SK-MEL-5 (cell line): ENCODE measurements around the gene EHBP1. TPM values are rescaled to one million over a fixed set of nuclear protein-coding genes. Genes with fewer than 3 reads are reported as not detected.

Experiments used
- DNase-seq: peaks from one replicate; pipeline ENCODE4 v3.0.0-alpha.2; 2016; ENCODE audit warnings: low read depth, low spot score
- in situ Hi-C: cut with HindIII; loops from 2 replicates; pipeline ENCODE4 v1.10.0; 2016; ENCODE audit warnings: low sequenced_read_pairs, high pct_unique_total_duplicates, low pct_unique_long_range_greater_than_20kb
- total RNA-seq: library from RNA; depleted of rRNA; stranded (reverse); fragments of >200 nt; shearing (Covaris generic); gene quantifications from 2 replicates; pipeline ENCODE4 v1.2.3, GENCODE V29; 2014

Gene EHBP1
- total RNA-seq, 1 experiment from 2014 or later = 49.0 TPM

DNA sequence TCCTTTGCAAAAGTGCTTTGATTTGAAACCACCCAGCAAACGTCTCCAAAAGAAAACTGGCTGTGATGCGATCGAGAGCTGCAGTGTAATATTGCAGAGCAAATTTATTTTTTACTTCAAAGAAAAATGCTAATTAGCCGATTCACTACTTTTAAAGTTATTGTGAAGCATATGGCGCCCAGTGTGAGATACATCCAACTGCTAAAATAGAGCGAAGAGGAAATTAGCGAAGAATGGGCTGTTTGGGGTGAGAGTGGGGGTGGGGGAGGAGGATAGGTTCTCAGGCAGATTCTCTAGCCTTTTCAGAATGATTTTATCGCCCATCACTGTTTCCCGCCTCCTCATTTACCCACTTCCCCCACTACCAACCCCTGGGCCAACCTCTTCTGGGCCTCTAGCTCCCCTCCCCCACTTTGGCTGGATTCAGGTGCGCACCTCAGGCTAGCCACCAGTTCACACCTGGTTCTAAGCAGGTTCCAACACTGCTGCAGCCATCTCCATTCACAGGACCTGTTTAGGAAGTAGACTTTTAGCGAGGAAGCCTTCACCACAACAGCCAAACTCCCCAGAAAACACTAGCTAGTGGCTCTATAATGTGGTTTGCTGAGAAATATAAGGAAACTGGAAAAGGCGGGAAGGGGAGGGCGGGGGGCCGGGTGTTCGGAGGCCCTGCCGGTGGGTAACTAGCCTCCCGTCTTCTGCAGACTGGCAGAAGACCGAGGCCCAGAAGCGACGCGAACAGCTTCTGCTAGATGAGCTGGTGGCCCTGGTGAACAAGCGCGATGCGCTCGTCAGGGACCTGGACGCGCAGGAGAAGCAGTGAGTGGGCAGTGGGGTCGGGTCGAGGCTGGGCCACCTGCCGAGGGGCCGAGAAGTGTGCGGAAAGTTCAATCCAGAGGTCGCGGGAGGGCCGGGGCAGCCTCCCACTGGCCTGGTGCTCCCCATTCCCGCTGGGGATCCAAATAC, 339.1 kb downstream of the EHBP1 start:
- in situ Hi-C loops = no loop called here
- no peak for DNase-seq

DNA sequence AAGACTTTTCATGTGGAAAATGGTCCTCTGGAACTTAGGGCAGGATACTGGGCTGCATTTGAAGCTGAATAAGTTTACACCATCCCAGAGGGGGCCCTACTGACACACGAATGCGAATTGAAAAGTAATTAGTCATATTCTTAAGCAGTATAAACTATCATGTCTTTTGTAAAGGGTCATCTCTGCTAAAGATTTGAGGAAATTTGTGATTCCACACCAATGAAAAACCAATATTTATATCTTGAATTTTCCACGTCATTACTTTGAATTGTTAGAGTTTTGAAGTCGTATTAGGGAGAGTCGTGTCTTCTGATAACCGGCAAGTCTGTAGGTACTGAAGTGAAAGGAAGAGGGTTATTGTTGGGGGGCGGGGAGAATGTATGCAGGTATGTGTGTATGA, 341.0 kb downstream of the EHBP1 start:
- in situ Hi-C loops = no loop called here
- no peak for DNase-seq

DNA sequence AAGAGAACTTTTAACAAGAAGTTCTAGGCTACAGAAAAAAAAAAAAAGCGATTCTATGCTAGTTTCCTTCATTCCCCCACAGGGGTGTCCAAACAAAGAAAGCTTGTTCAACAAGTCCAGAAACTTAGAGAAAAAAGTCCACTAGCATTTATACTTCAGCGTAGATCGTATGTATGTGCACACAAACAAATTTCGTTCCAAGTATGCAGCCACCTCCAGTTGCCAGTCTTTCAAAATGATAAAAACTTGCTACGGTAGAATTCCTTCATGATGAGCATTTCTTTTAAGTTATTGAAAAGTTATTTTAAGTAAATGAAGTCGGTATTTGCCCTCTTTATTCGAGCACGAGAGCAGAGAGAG, 341.4 kb downstream of the EHBP1 start:
- in situ Hi-C loops = no loop called here

DNA sequence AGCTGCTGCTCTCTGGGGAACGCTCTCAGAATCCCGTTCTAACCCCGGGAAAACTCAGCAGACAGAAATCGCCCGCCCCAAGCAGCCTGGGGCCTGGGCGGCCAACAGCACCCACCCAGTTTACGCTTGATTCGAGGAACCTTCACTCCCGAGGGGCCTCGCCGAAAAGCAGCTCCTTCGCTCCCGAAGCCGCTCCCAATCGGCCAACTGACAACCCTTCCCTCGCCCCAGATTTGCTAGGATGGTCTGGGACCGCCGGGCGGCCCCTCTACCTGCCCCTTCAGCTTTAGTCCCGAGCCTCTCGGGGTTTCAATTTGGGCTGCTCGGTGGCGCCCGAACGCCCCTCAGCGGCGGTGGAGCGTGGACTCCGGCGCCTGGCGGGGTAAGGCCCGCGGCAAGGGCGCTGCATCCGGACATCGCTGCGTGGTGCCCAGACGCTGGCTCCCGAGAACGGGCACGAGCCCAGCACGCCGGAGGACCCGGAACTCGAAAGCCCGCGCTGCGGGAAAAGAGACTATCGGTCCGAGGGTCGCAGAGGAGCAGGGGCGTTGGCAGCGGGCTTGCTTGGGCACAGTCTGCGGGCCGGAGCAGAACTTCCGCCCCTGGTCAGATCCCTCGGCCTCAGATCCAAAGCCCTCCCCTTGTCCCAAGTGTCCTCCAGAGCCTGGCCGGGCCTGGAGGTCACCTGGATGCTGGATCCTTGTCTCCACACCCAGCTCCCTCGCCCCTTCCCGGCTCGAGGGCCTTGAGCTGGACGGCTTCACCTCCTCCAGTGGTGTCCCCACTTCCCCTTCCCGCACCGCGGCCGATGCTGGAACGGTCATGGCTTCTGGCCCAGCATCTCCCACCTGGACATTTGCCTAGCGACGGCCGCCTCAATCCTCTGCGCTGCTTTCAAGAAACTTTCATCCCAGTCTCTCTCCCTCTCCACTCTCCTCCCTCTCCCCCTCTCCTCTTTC, 342.1 kb downstream of the EHBP1 start:
- no peak for DNase-seq
- in situ Hi-C loops = no loop called here

More for the DNA sequence above, 341.4 kb downstream of the EHBP1 start:
- DNase-seq = no peak

DNA sequence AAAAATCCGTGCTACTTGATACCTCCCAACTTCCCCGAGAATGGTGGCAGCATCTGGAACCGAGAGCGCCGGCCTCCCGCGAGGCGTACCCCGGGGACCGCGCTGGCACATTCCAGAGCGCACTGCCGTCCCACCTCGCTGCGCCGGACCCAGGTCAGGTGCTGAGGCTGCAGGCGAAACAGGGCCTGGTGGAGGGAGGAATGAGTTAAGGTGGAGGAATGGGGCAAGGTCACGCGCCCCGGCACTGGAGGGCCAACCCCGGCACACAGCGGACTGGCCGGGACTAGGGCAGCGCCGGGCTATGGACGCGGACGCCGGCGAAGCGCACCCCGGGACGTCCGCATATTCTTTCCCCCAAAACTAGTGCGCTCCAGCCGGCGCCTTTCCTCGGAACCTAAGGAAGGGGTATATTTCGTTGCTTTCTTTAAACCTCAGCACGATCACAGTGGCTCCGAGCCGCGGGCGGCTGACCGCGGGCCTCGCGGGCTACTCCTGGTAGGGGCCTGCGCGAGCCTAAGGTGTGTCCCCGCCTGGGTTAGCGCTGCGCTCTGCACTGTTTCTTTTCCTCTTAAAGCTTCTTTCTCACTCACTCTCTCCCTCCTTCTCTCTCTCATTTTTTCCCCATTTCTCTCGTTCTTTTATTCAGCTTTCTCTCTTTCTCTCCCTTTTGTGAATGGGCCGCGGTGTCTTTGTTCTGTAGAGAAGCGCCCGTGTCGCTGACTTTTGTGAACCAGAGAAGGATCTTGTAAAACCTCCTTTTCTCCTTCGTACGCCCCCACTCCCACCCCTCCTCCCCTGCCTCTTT, 343.1 kb downstream of the EHBP1 start:
- DNase-seq = no peak
- in situ Hi-C loops = no loop called here

DNA sequence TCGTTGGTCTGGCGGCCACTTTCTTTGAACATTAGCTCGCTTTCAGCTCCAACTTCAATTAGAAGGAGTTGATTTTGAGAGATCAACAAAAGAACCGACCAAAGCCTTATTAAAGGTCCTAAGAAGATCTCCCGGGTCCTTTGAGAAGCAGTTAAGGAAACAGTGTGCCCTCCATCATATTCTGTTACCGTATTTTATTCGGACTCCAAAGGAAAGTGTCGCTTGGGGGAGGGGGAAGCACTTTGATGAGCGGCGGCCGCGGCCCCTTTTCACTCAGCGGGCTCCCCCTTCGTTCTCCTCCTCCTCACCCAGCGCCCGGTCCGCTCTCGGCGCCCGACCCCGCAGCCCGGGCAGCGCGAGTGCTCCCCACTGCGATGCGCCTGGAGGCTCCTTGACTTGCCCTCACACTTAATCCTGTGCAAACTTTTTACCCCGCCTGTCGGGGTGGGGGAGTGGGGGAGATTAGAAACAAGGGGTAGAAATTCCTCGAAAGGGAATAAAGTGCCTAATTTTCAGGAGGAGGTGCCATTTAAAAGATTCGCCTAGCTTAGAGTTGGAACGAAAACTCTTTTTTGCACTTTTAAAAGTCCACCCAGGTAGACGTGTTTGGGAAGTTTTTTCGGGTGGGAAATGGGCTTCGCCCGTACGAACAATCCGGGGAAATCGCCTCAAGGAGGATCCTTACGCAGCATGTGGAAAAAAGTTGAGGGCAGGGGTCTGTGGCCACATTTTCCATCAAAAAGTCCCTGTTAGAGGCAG, 343.9 kb downstream of the EHBP1 start:
- DNase-seq = no peak
- in situ Hi-C loops = no loop called here

DNA sequence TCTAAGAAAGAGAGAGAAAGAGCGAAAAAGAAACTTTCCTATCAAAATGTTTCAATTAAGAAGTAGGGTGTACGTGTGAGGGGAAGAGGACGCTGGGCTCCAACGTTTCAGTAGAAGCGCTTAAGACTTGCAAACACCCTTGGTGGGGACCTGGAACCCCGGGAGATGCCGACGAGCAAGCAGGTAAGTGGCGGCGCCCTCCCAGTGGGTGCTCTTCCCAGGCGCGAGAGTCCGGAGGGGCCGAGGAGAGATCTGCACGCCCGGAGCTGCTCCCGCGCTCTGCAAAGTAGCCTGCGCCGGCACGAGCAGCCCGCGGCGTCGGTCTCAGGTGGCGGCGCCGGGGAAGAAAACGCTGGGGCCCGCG, 344.4 kb downstream of the EHBP1 start:
- in situ Hi-C loops = no loop called here
- no peak for DNase-seq

DNA sequence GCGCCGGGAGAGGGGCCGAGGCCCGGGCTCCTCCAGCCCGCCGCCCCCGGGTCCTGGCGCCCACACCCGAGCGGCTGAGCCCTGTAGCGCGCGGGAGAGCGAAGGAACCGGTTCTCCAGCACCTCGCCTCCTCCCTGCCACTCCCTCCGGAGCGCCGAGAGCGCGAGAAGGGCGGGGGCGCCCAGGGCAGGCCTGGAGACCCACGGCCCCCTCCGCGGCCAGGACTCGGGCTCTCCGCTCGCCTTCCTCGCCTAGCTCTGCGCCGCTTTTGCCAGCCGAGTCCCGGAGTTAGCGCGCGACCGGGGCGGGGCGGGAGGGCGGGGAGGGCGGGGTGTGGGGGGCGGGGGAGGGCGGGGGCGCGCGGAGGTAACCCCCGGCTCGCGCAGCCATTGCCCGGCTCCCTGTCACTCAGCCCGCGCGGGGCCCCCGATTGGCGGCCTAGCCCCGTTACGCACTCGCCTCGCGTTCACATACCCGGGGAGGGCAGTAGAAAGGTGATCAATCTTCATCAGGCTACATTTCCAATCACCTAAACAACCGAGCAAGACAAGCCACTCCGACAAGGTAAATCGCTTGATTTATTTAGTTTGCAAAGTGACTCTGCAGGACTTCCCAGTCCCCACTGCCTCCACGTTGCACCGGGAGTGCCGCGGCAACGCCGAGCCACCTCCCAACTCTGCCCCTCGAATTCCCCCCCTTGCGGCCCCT, 345.0 kb downstream of the EHBP1 start, which contains the start of gene OTX1:
TSS of gene OTX1 (plus strand) at position 497 of the 708 bp plus-strand sequence. CDS start 2,161 bp downstream, outside the sequence.
- in situ Hi-C loops = no loop called here
- peak; percentile 84 for DNase-seq

DNA sequence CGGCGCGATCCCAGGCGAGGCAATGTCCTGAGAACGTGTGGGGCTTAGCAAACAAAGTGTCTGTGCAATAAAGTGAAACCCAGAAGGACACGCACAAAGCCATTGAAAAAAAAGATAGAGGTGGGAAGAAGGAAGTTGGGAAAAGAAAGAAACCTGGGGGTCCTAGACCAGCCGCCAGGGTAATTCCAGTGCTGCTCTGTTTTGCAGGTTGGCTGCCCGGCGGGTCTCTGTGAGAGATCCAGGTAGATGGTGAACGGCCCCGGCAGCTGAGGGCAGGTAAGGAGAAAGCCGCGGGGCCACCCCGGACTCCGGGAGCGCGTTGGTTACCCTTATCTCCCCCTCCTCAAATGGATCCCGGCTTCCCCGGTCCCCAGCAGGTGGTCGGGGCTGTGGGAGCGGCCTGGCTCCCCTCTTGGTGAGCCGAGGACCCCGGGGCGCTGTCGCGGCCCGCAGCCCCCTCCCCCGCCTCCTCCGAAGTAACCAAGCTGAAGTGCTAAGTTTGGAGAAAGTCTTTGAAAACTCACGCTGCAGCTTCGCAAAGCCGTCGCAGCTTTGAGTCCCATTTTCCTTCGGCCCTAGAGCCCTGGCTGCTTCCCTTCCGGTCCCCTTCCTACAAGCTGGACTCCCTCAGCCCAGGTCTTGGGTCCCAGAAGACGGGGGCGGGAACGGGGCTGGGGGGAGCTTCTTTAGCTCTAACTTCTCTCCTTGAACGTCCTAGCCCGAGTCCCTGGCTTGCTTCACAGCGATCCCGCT, 345.7 kb downstream of the EHBP1 start:
- in situ Hi-C loops = no loop called here
- no peak for DNase-seq

DNA sequence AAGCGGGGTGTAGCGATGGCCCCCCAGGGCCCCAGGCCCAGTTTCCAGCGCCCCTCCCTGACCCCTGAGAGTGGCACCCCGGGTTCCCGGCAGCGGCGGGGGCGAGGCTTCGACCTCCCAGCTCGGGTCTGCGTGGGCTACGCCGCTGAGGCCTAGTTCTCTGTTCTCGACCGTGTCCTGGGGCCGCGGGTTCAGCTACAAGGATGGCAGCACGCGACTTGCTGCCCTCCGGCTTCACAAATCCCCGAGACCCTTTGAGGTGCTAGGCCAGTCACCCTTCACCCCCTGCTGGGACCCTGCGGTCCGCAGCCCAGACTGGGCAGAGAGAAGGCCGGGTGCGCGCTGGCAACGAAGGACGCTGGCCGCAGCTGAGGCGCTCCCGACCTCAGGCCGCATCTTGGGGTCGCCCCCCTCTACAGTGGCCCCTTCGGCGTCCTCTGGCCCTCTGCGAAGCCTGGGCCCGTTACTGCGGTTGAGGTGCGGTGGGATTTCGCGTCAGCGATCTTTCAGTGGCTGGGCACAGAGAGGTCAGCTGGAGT, 346.4 kb downstream of the EHBP1 start:
- DNase-seq = no peak
- in situ Hi-C loops = no loop called here

DNA sequence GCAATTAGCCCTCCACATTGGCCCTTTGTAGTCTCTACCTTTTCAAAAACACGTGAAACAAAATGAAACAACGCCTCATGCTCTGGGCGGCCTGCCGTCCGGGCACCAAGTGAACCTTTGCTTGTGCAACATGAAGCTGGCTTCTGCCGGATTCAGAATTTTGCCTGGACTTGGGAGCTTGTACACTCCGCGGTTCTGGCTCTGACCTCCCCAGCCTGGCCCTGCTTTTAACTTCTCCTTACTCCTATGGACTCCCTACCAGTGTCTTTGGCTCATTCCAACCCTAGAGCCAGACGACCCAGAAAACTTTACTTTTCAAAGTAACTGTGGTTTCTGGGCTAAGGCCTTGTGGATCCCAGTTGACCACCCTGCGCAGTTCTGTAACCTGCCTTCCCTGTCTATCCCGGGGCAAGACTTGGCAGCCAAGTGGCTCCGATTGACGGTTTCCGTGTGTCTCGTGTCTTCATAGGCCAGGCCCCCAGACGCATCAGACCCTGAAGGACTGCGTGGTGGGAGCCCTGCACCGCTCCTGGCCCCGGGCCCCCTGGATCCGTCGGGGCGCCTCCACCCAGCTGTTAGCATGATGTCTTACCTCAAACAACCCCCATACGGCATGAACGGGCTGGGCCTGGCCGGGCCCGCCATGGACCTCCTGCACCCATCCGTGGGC, 347.0 kb downstream of the EHBP1 start:
- DNase-seq = no peak
- in situ Hi-C loops = no loop called here

DNA sequence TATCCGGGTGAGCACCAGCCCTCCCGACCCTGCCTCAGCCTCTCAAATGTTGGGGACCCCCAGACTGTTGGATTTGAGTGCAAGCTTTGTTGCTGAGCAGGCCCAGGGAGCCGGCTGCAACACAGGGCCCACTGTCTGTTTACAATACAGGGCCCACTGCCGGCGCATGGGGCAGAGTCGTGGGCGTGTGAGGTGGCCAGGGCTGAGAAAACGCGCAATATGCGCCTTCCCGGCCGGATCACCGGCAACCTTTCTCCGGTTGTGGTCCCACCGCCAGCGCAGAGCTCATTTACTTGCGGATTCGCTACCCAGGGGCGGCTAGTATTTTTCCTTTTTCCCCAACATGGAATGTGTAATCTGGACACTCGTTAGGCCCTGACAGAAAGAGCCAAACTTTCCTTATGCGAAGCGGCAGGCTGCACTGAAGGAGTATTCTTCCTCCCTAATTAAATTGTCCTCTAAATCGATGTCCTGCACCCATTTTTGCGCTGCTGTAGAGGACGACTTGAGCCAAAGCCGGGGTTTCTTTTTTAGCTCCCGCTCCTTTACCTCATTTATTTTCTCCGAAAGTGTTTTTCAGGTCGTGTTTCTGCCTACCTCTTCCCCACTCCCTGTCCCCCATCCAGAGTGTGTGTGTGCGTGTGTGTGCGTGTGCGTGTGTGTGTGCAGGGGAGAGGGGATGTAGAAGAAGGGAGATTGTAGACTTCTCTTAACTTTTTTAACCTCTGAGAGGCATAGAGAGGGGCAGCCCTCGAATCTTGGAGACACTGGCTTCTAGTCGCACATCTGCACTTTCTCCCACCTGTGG, 347.8 kb downstream of the EHBP1 start:
- DNase-seq = no peak
- in situ Hi-C loops = no loop called here

DNA sequence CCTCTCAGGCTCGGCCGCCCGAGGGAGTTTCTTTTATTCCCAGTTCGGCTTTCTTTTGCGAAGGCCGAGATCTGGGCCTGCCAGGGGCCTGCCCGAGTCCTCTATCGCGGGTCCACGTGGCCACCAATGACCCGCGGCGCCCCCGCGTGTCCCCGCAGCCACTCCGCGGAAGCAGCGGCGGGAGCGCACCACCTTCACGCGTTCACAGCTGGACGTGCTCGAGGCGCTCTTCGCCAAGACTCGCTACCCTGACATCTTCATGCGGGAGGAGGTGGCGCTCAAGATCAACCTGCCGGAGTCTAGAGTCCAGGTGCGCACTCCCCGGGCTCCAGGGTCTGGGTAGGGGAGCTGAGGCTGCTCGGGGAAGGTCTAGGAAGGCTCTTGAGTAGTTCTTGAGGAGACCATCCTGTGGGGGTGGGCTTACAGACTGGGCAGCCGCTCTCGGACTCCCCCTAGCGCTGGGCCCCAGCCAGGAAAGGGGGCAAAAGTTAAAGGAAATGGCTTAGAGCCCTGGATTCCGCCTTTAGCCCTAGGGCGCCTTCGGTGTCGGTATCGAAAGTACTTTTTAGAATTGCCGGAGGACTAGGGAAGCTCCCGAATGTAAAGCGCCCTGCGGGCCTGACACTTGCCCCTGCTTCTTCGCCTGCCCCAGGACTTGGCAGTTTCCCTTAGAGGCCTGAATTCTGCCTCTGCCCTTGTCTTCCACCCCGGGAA, 348.5 kb downstream of the EHBP1 start:
- DNase-seq = no peak
- in situ Hi-C loops = no loop called here

DNA sequence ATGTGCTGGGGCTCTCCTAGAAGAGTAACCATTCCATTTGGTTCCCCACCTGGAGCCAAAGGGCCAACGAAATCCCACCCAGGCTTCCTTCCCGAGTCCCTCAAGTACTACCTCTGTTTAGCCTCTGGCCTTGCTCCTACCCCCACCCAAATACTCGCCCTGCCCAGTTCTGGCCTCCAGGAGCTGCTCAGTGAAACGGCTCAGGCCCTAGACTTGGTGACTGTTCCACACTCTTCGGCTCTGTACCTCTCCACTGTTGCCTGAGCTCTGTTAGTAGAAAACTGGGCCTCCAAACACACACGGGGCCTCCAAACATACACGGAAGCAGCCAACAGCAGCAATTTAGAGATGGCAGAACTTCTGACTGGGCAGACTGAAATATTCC, 349.3 kb downstream of the EHBP1 start:
- in situ Hi-C loops = no loop called here
- no peak for DNase-seq
